NB4 (cell line): ENCODE data around the gene UBALD1.

ENCODE experiments used
- POLR2A ChIP-seq: IDR thresholded peaks from 2 replicates; pipeline ENCODE4 v1.6.1; 2011; ENCODE audit warnings: mild to moderate bottlenecking; ENCODE audit not compliant: insufficient read length; ENCODE audit errors: extremely low read depth
- TF ChIP-seq, protein P1 (sequence below): IDR thresholded peaks from one replicate; pipeline ENCODE4 v1.5.1; 2012; ENCODE audit warnings: low read depth, low read length
- TF ChIP-seq, protein P2 (sequence below): IDR thresholded peaks from 2 replicates; pipeline ENCODE4 v1.6.1; 2011; ENCODE audit warnings: low read depth, low read length

- TF ChIP-seq, protein P1, sequence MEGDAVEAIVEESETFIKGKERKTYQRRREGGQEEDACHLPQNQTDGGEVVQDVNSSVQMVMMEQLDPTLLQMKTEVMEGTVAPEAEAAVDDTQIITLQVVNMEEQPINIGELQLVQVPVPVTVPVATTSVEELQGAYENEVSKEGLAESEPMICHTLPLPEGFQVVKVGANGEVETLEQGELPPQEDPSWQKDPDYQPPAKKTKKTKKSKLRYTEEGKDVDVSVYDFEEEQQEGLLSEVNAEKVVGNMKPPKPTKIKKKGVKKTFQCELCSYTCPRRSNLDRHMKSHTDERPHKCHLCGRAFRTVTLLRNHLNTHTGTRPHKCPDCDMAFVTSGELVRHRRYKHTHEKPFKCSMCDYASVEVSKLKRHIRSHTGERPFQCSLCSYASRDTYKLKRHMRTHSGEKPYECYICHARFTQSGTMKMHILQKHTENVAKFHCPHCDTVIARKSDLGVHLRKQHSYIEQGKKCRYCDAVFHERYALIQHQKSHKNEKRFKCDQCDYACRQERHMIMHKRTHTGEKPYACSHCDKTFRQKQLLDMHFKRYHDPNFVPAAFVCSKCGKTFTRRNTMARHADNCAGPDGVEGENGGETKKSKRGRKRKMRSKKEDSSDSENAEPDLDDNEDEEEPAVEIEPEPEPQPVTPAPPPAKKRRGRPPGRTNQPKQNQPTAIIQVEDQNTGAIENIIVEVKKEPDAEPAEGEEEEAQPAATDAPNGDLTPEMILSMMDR = peak; percentile 83
- no peak for TF ChIP-seq POLR2A
- TF ChIP-seq, protein P2, sequence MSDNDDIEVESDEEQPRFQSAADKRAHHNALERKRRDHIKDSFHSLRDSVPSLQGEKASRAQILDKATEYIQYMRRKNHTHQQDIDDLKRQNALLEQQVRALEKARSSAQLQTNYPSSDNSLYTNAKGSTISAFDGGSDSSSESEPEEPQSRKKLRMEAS = peak; percentile 82
Observed at GRCh38 chr16:4624015-4624826, 9.5 kb upstream of the UBALD1 start, which contains the start of gene MGRN1.
